Activated CD8-positive, alpha-beta memory T cell treated with anti-CD3 and anti-CD28 coated beads, Interleukin-2, amount 50 U/mL, for 24 hours (primary cell): ENCODE data around the gene ATP6V1G1.
"Not testable (repeated sequence)": the region's sequence is repeated elsewhere in the genome, so short reads cannot be mapped to it uniquely, and the experiment has no call there.

Experiments
- DNase-seq: peaks from one replicate; pipeline ENCODE4 v3.0.0-alpha.2; 2020; ENCODE audit errors: extremely low read depth

Gene ATP6V1G1, protein sequence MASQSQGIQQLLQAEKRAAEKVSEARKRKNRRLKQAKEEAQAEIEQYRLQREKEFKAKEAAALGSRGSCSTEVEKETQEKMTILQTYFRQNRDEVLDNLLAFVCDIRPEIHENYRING

DNA sequence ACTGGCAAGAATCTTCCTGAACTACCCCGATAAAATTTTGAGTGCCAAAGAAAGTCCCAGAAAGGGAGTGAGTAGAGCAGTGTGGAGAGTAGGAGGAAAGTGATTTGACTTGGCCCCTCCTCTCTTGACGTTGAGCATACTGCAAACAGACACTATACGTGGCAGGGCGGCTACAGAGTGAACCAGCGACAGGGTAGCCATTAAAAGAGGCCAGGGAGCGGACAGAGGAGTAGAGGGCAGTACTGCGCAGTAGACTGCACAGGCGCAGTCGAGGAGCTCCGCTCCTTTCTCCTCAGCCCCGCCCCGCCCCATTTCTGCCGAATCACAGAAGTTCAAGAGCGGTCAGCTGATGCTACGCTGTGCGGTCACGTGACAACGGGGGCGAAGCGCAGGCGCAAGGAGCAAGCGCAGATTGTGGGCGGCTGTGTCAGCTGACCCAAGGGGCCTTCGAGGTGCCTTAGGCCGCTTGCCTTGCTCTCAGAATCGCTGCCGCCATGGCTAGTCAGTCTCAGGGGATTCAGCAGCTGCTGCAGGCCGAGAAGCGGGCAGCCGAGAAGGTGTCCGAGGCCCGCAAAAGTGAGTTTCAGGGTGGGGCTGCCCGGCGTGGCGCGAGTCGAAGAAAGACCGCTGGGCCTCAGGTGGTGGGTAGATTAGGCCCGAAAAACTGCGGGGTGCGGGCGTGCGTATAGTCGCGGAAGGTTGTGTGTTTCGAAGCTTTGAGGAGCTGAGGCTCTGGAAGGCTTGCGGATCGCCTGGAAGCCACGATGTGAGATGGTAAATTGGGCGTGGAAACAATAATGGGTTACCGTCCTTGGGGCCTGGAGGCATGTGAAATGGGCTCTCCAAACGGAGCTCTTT lies at the start of gene ATP6V1G1:
ATP6V1G1 (plus strand) TSS at position 425 of the 858 bp plus-strand sequence; CDS start at position 495, 70 bp downstream.
- DNase-seq = peak; percentile 100

DNA sequence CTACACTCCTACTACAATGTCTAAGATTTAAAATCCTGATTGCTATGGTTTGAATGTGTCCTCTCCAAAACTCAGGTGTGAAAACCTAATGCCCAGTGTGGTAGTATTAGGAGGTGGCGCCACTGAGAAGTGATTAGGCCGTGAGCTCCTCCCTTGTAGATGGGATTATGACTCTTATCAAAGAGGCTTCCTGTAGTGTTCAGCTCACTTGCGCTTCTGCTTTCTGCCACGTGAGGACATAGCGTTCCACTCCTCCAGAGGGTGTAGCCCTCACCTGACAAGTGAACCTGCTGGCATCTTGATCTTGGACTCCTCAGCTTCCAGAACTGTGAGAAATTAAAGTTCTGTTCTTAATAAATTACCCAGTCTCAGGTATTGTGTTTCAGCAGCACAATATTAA lies 49.3 kb upstream of the ATP6V1G1 start:
- no peak for DNase-seq

DNA sequence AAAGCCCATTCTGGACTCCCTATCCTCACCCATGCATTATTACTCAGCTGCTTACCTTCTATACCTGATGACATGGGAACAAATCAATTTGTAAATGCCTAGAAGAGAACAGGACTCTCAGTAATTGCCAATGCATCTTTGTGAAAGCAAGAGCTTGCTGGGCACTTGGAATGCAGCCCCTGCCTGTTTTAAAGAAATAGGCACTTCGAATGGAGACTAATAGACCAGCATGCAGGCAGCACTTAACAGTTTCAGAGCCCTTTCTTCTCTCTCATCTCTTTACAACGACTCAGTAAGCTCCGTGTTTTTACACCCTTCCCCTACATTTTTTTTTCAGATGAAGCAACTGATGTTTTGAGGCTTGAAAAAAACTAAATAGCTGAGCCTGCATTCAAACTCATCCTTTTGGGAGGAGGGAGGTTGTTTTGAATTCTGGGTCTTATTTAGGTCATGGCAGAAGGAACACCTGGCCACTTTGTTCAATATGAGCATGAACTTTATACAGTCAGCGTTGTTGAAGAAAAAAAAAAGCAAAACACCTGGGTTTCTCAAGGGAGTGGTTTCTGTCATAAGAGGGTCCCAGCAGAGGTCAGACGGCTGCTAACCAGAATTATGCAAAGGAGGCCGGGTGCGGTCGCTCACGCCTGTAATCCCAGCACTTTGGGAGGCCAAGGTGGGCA lies 47.7 kb upstream of the ATP6V1G1 start:
- no peak for DNase-seq

DNA sequence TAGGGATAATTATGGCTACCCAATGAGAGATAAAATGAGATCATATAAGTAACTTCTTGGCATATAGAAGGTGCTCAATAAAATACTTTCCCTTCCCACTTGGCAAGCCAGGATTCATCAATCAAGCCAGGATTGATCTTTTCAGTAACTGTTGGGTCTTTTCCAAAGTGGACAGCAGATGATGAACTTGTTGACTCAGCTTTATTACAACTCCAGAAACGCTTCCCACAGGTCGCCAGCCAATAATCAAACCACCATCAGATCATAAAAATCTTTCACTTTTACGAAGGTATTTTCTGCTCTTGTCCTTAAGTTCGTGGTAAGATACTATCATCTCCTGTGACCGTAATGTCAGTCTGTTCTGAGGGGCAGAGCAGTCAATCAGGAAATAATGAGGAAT lies 42.5 kb upstream of the ATP6V1G1 start:
- DNase-seq = no peak

DNA sequence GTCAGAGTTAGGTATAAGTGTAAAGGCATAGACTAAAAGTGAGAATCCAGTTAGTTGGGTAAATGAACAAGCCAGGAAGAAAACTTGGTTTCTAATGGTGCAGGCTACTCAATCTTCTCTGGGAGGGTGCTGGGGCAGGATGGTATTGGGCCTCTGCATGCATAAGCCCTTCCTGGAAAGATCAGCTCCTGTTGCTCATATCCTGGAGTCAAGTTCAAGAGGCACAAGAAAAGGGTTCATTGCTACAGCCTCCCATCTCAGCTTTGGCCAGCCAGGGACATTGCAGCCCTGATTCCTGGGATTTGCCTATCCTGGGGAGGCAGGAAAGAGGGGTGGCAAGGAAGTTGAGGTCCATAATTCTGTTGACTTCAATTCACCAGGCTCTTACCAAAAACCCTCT lies 40.7 kb upstream of the ATP6V1G1 start:
- no peak for DNase-seq

DNA sequence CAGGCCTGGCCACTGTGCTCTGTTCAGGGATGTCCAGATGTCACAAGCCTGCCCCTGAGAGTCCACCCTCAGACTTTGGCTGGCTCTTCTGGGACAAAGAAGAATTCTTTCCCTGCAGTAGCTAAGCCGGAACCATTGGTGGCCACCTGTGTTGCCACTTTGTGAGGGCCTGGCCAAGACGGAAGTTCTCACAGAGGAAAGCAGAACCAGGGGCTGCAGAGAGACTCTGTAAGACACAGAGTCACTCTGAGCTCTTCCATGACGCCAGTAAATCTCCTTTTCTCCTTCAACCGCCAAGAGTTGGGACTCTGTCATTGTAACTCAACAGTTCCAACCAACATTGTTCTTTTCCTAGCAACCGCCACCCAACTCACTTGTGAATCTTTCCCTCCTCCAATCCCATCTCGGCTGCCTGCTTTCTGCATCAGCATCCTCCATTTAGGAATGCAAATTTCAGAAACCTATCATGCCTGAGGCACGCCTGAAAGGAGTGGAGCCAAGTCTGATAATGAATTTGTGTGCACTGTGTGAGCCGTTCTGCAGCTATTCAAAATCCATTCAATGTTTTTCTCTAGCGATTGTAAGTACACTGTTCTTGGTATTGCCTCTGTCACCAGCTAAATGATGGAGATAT lies 37.8 kb upstream of the ATP6V1G1 start:
- no peak for DNase-seq

DNA sequence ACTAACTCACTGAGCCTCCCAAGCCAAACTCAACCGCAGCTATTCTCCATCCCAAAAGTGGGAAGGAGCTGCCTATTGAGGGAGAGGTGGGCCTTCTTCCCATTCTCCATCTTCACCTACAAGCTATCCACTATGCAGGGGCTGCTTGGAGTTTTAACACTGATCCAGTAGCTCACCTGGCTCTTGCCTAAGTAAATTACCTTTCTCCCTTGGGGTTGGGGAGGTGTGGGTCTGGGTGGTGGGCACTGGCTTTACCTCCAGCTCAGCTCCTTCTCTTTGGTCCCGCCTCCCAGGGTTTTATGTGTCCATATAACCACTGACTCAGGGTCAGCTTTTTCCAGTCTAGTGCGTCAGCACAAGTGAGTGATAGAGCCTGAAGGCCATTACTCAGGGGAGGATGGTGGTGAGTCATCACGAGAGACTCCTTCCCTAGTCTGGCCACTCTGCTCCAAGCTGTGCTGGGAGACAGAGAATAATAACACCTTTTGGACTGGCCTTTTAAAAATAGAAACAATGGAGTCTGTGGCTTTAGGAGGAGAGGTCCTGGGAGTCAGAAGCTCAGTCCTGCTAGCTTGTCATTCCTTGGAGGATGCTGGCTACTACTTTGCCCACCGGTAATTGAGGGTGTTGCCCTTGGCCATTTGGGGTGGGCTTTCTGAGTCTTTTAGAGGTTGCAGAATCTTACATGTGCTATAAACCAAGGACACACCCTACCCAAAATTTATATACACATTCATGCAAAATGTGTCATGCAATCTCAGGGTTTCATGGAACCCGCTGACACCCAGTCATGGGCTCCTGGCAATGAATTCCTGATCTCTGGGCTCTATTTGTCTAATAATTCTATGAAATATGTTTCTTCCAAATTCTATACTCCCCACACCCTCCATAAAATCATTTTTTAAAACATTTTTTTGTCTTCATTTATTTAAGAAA lies 35.6 kb upstream of the ATP6V1G1 start:
- no peak for DNase-seq

DNA sequence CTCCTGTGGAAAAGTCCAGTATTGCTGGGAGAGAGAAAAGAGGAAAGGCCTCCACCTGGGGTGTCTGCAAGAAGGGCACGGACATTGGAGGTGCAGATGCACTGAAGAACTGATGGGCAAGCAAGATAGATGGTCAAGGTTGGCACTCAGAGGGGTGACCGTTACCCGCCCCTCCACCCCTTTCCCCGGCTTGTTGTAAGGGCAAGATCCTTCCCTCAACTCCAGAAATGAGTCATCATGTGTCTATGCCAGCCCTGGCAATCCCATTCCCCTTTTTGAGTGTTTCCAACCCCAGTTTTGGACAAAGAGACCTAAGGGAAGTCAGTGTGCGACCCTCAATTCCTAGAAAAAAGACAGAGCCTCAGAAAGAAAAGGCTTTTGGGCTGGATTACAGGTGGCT lies 34.9 kb upstream of the ATP6V1G1 start:
- DNase-seq = no peak

DNA sequence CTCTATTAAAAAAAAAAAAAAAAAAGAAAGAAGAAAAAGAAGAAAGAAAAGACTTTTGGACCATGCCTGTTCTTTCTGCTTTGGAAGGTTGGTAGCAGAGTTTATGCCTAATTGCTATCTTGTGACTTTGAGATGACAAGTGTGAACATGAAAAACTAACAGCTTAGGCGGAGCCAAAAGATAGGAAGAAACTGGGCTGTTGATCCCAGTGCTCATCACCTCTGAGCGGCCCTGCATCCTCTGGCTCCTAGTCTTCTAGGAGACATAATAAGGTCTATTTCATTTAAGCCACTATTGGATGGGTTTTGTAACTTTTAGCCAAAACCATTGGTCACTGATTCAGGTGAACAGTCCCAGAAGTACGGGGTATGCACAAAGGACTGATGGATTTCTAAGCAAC lies 34.4 kb upstream of the ATP6V1G1 start:
- DNase-seq = no peak

DNA sequence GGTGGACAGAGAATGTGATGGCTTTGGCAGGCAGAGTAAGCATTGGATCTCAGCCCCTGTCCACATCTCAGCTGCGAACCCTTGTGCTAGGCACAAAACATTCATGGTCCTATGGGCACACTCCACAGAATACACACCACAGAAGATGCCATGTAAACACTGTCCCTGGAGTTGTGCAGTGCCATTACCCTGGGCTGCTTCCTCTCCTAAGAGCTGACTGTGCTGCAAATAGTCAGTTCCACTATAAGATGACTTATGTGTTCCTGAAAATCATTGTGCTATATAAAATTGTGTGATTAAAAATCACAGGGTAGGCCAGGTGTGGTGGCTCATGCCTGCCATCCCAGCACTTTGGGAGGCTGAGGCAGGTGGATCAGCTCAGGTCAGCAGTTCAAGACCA lies 31.9 kb upstream of the ATP6V1G1 start:
- DNase-seq = no peak

DNA sequence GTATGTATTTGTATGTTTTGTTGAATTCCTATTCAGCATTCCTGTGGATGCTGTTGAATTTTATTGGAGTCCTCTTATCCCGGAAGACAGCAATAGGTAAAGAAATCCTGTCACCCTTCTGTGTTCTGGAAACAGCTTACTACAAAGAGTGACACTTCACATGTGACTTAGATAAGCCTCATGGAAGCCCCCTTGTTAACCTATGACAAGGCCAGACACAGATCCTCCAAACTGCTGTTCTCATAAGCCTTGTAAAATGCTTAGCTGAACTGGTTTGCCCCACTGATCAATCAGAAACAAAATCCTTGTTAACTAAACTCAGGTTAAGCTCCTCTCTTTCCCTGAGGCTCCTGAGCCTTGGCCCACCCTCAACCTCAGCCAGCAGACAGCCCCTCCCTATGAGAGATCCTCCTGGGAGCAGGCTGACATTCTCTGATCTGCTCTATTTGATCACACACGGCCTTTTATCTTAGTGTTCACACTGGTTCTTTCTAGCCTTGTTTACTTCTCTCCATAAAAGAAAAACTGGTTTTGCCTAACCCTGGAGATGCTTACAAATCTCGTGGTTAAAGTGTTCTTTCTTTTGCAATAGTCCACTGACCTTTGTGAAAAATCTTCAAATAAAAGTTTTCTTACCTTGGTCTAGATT lies 29.4 kb upstream of the ATP6V1G1 start:
- DNase-seq = no peak

DNA sequence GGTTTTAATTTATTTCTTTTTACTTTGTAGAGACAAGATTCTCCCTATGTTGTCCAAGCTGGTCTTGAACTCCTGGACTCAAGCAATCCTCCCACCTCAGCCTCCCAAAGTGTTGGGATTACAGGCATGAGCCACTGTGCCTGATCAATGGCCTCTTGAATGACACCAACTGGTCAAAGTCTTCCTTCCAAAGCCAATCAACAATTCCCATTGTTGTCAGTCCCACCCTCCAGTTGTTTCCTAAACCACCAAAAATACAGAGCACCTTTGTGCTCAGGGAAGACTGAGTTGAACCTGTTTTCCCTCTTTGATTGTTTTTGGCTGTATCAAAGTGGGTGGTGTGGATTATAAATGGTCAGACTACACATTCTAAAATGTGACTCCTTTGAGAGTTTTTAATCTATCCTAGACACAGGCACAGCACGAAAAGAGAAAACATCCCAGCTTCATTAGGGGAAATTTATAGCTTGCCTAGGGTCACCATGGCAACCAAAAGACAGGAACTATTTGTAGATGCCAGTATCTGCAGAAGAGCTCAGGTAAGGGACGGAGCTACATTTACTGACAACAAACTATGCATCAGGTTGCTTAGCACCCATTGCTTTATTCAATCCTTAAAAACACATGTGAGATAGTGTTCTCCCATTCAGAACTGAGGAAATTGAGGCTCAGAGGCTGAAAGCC lies 27.6 kb upstream of the ATP6V1G1 start:
- no peak for DNase-seq

DNA sequence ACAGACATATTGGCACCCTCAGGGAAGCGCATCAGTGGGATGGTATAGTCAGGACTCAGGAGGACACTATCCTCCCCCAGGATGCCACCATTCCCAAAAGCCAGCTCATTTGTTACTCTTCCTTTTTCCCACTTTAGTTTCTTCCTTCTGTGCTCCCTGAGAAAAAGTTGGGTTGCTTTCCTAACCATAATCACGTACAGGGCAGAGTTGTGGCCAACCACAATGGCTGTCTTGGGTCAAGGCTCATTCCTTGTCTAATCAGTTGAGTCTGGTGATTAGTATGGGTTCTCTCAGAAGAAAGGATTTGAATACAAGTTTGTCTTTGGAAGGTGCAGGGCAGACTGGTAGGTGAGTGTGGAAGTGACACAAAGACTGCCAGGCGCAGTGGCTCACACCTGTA lies 26.6 kb upstream of the ATP6V1G1 start:
- DNase-seq = no peak

DNA sequence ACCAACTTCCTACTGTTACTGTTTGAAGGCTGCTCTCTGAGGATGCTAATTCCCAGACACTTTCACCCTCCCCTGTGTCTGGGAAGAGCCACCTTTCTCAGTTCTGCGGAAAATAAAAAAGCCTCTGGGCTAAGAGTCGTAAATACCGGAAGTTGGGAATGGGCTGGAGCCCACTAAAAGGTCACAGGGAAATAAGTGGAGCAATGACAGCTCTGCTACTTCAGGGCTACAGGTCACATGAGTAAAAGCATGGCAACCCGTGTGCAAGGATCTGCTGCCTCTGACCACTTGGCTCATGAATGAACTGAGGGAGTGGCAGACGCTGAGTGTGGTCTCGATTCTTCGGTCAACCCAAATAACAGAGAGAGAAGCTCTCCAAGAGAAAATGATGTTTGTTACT lies 25.8 kb upstream of the ATP6V1G1 start:
- no peak for DNase-seq

DNA sequence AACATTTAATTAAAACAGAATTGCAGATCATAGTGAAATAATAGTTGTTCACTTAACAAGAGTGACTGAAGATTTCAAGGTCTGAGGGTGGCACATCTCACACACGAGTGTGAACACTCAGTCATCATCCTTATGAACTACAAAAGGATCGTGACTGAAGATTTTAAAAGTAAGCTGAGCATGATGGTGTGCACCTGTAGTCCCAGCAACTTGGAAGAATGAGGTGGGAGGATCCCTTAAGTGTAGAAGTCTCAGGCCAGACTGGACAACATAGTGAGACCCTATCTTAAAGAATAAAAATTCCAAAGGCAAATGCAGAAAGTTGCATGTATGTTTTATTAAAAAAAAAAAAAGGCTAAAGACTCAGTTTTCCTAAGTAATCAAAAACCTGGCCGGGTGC lies 22.4 kb upstream of the ATP6V1G1 start:
- no peak for DNase-seq

DNA sequence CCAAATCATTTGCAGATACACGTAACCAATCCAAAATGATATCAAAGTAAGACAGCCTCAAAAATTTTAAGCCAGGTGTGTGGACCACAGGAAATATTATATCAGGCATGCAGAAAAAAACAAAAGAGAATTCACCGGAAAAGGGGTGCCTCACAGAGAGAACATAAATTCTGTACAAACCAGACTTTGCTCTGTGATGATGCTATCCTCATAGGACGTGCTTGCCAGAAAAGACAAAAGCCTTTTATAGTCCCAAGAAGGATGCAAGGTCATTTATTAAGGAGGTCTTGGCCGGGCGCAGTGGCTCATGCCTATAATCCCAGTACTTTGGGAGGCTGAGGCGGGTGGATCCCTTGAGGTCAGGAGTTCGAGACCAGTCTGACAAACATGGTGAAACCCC lies 16.8 kb upstream of the ATP6V1G1 start:
- DNase-seq = no peak

DNA sequence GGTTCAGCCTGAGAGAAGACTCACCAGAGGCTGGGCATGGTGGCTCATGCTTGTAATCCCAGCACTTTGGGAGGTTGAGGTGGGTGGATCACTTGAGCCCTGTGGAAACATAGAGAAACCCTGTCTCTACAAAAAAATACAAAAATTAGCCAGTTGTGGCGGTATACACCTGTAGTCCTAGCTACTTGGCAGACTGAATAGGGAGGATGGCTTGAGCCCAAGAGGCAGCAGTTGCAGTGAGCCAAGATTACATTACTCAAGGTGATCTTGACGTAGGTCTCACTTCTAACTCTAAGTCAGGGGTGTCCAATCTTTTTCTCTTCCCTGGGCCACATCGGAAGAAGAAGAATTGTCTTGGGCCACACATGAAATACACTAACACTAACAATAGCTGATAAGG lies 16.2 kb upstream of the ATP6V1G1 start:
- DNase-seq = no peak

DNA sequence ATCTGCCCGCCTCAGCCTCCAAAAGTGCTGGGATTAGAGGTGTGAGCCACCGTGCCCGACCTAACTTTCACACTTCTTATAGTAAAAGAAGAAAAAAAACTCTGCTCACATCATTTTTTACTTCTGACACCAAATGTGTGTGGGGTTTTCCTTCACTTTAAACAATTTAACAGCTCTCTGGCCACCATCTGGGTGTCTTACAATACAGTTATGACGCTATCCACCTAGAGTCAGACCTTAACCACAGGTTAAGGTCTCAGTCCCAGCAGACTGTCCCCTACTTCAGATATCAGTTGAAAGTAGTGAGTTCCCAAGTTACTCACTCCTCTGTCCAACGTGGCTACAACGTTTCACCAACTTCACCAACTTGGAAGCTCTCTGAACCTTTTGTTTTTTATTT lies 15.4 kb upstream of the ATP6V1G1 start:
- no peak for DNase-seq

DNA sequence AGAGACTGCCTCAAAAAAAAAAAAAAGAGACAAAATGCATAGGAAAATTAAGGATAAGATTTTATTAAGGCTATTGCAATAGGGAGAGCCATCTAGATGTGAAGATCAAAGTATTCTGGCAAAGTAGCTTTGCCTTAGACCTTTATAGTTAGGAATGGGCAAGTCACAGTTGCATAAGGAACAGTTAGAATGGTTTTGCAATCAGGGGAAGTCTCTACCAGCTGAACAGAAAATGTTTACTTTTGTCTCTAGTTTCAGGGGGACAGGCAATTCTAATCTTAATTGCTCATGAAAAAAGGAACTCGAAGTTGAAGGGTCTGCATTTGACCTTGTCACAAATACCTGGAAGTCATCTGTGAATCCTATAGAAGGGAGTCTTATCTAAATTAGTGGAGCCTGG lies 13.1 kb upstream of the ATP6V1G1 start:
- no peak for DNase-seq

DNA sequence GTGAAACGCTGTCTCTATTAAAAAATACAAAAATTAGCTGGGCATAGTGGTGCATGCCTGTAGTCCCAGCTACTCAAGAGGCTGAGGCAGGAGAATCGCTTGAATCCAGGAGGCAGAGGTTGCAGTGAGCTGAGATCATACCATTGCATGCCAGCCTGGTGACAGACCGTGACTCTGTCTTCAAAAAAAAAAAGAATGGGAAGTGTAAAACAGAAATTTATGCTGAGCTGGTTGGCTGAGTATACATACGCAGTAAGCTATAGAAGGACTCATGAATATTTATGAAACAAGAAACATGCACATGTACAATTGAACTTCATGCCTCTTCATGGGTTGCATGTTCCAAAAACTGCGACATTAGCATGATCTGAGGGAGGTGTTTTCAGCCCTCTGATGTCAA lies 10.8 kb upstream of the ATP6V1G1 start:
- DNase-seq = not testable (repeated sequence)
